Activated CD4-positive, alpha-beta T cell treated with anti-CD3 and anti-CD28 coated beads, Interleukin-2, amount 50 U/mL, for 4 hours (primary cell): ENCODE measurements around the gene ZNF221.
"Not testable (repeated sequence)": the region's sequence is repeated elsewhere in the genome, so short reads cannot be mapped to it uniquely, and the experiment has no call there.

Experiments
- DNase-seq, 2 experiments: peaks; one replicate each; pipeline ENCODE4 v3.0.0-alpha.2; 2020

Gene ZNF221

DNA sequence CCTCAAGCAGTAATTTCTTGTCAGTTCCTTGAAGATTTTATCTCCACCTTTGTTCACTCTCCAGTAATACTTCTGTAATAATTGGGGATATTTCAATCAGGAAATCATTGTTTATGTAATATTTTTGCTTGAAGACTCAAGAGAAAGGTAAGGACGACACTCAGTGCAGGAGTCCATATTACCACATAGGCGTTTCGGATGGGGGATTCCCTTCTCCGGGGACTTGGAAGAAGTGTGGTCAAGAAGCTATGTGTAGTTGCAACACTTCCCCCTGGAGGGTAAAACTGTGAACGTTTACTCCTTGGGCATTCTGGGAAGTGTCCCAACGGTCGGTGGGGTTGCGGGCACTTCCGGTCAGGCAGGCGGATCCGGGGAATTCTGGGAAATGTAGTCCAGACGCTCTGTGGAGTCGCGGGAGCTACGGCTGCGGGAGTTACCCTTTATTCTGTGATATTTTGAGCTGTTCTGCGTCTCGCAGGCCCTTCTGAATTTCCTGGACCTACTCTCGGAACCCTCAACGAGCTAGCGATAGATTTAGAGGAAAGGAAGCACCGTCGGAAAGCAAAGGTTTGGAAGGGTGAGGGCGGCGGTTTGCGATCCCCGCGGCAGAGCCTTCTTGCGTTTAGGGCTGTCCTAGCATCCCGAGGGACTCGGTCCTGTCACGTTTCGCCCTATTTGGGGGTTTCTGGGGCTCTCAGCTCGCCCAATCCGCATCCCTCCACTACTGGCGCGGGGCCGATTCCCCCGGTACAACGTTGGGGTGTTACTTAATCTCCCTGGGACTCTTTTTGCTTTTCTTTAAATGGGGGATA lies at the start of gene ZNF221:
TSS of gene ZNF221 (plus strand) at position 395 of the 812 bp plus-strand sequence. CDS start 11,499 bp downstream, outside the sequence.
- DNase-seq, result peak; percentile 10 to 26

DNA sequence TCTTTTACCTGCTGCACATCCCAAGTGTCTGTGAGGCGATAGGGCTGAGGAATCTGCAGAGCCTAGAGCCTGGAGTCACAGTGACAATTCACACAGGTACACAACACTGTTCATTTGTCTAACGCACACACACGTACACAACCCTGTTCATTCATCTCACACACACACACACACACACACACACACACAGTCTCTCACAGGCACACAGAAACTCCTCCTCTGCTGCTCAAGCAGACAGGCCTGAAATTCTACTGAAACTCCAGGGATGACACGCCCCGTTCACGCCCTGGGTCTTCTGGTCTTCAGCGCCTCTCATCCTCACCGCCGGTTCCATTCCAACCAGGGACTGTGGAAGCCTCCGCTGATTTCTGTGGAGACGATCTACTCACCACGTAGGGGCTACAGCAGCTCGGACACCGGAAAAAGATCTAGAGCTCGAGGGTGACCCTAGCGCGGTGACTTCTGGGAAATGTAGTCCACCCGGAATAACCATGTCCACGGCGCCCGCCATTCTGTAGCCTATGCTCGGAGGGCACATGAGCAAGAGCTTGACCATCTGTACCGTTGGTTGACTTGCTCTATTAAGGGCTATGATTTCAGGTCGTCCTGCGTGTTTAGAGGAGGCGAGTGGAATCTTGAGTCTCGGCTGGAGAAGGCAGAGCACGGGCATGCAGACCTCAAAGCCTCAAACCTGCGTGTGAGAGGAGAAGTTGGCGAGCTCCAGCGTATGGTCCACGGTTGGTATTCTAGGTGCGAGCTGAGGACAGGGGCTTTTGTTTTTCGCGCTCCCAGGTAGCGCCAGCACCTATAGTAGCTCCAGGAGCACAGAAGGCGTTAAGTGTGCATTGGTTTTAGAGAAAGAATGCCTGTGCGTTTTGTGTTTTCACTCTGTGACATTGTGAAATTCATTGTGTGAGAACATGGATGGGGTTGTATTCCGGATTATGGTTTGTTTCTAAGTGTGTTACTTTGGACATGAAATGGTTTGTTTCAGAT lies 49.3 kb upstream of the ZNF221 start:
- peak; percentile 43 to 47 for DNase-seq

DNA sequence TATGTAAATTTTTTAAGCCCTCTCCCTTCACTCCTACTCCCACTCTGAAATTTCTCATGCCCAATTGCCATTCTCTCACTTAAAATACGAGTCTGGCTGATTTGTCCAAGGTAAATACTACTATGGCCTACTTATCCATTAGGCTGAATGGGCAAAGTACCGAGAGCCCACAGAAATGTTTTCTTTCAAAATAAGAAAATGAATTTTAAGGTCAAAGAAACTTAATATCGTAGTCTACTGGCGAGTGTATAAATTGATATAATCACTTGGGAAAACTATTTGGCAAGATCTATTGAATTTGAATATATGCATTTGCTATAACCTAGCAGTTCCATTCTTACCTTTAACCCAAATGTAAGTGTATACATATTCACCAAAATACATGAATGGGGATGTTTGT lies 48.6 kb upstream of the ZNF221 start:
- no peak for DNase-seq

DNA sequence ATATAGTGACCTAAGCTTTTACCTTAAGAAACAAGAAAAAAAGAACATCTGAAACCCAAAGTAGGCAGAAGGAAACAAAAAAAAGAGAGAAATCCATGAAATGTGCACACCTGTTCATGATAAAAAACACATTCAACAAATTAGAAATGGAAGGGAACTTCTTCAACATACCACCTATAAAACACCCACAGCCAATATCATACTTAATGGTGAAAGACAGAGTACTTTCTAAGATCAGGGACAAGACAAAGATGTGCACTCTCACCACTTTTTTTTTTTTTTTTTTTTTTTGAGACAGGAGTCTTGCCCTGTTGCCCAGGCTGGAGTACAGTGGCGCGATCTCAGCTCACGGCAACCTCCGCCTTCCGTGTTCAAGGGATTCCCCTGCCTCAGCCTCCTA lies 45.1 kb upstream of the ZNF221 start:
- no peak for DNase-seq

DNA sequence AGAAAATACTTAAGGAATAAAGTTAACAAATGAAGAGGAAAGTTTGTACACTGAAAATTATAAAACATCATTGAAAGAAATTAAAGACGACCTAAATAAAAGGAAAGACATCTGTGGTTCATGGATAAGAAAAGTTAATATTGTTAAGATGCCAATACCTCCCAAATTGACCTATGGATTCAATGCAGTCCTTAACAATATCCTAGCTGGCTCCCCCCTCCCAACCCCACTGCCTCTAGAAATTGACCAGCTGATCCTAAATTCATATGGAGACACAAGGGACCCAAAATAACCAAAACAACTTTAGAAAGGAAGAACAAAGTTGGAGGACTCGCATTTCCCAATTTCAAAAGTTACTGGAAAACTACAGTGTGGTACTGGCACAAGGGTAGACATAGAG lies 44.3 kb upstream of the ZNF221 start:
- no peak for DNase-seq

DNA sequence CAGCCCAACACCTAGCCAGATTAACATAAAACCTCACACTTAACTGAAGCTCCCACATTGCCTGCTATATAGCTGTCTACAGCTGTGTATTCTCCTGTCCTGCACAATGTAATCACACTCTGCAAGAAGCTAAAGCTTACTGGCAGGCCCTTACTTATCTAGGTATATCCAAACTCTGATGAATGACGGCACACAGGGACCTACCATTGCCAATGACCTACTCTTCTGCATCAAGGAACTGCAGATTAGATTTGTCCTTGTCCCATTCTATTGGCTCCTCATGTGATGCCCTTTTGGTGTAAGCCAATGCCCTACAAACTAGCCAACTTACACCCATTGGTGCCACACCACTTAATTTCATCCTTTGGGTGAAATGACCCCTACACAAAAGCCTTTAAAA lies 42.4 kb upstream of the ZNF221 start:
- no peak for DNase-seq

DNA sequence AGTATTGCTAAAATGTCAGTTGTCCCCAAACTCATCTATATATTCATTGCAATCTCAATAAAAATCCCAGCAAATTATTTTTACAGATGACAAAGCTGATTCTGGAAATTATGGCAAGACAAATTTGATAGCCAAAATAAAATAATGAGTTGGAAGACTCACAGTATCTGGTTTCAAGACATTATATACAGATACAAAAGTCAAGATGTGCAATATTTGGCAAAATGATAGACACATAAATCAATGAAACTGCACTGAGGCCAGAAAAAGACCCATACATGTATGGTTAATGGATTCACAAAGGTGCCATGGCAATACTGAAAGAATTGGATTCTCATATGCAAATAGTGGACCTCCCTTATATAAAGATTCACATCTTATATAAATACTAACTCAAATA lies 40.1 kb upstream of the ZNF221 start:
- no peak for DNase-seq

DNA sequence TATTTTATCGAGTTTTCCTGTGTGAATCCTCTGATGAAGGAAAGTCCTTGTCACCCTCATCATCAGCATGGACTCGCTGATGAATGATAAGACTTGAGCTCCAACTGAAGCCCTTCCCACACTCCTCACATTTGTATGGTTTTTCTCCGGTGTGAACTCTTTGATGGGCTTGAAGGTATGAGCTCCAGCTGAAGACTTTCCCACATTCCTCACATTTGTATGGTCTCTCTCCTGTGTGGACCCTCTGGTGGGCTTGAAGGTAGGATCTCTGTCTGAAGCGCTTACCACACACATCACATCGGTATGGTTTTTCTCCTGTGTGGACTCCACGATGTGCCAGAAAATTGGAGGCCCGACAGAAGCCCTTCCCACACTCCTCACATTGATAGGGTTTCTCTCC lies 37.6 kb upstream of the ZNF221 start:
- no peak for DNase-seq

DNA sequence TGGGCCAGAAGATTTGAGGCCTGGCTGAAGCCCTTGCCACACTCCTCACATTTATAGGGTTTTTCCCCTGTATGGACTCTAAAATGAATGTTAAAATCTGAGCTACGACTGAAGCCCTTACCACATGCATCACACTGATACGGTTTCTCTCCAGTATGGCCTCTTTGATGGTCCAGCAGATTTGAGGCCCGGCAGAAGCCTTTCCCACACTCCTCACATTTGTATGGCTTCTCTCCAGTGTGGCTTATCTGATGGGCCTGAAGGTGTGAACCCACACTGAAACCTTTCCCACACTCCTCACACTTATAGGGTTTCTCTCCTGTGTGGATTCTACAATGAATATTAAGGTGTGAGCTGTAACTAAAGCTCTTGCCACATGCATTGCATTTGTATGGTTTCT lies 37.0 kb upstream of the ZNF221 start:
- no peak for DNase-seq

DNA sequence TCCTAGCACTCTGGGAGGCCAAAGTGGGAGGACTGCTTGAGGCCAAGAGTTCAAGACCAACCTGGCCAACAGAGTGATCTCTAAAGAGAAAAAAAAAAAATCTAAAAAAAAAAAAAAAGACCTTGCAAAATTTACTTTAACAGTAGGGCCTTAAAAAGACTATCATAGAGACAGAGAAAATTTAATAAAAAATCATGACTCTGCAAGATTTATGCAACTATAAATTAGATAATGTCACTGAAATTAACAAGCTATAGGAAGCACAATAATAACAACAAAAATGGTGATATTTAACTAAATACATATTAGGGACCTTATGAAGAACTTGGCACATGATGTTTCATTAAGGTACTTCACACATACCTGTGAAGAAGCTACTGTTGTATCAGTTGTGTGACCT lies 27.2 kb upstream of the ZNF221 start:
- DNase-seq, result no peak

DNA sequence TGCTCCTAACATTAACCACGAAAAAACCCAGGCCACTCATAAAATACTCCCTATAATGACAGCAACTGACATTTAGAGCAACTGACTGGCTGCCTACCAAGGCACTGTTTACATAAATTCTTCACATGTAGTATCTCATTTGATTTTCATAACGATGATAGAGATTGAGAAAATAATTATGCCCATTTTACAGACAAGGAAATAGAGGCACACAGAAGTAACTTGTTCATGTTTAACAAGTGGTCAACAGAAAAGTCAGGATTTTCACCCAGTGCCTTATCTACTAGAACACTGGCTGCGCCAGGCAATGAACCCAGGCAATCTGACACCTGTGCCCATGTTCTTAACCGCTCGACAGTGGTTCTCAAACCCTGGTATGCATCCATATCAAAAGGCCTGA lies 22.2 kb upstream of the ZNF221 start:
- no peak for DNase-seq

DNA sequence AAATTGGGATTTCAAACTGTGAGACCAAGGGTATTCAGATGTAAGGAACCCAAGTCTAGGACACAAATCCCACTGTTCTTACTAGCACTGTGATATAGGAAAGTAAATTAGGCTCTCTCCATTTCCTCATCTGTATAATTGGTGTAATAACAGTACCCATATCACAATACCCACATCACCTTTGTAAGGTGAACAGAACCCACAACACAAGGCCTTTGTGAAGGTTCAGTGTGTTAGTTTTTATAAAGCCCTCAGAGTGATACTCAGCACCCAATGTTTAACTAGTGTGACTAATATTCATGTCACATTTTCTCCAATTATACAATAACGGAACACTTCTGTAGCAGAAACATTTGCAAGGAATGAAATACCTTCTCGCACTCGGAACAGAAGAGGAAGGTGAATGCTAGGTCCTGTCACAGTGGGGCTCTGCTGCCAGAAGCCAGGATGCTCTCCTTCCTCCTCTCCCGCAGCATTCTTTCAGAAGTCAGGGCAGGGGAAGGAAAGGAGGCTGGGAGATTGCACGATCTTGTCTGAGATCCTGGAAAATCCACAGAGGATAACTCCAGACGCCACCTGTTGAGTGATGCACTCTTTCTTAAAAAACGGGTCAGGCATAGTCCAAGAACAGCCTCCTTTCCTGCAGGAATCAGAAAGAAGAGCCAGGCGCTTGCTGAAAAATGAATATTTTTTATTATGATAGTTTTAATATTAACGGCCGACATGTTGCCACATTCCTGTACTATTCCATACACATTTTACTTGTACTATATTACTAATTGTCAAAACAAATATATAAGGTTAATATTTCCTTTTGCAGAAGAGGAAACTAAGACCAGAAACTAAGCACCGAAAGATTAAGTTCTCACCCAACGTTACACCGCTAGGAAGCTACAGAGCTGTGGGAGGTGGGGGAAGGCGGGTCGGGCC lies 16.7 kb upstream of the ZNF221 start:
- DNase-seq, result no peak

DNA sequence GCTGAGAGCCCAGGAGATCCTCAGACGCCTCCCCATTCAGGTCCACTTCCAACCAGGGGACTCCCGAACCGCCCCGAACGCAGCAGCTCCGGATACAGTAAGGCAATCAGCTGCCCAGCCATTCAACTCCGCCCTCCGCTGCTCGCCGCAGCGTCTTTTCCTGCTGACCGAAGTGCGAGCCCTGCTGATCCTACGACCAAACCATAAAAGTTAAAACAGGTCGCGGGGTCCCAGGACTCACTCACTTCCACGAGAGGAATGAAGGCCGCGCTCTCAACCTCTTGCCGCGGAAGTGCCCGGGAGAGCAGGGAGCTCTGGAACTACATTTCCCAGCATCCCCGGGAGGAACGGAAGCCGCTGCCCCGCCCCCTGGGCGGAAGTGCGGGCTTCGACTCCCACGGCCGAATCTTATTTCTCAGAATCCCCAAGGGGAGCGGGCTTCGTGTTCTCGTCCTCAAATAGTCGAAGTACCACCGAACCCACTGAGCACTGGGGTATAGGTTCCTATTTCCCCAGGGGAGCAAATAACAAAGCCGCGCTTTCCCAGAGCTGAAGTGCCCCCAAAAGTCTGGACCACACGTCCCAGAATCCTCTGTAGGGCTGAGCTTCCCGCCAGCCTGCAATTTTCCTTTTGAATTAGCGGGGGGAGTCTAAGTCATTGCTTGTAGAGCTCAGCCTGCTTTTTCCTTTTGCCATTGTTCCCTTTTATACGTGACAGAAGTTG lies 15.9 kb upstream of the ZNF221 start, which contains the start of gene ZNF45:
TSS of gene ZNF45 (minus strand) at position 298 of the 724 bp plus-strand sequence. CDS start 13,097 bp downstream, outside the sequence.
- peak; percentile 81 to 85 for DNase-seq

DNA sequence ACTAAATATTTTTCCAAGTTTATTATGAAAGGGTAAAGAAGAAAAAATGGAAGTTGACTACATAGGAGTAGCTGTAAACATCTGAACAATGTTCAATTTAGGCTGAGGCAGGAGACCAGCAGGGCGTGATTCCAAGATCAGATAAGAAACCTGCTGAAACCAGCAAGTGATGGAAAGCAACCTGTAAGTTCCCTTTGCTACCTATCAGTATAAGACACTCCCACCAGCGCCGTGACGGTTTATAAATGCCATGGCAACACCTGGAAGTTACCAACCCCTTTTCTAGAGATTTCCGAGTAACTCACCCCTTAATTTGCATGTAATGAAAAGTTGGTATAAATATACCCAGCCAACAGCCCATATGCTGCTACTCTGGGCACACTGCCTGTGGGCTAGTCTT lies 14.8 kb upstream of the ZNF221 start:
- DNase-seq, result no peak

DNA sequence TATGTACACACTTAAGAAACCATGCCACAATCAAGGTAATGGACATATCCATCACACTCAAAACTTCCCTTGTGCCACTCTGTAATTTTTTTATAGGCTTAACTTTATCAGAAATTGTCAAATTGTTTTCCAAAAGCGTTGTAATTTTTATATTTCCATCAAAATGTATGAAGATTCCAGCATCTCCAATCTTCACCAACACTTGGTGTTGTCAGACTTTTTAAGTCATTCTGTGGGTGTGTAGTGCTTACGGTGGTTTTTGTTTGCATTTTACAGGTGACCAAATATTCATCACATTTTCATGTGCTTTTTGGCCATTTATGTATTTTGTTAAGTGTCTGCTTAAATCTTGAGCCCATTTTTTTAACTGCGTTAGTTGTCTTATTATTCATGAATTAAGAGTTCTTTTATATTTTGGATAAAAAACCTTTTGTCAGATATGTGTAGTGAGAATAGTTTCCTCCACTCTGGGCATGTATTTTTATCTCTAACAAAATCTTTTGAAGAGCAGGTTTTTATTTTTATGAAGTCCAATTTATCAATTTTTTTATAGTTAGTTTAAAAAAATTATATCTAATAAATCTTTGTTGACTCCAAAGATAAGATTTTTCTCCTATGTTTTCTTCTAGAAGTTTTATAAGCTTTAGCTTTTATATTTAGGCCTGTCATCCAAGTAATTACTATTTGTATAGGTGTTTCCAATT lies 11.3 kb upstream of the ZNF221 start:
- DNase-seq, result no peak

DNA sequence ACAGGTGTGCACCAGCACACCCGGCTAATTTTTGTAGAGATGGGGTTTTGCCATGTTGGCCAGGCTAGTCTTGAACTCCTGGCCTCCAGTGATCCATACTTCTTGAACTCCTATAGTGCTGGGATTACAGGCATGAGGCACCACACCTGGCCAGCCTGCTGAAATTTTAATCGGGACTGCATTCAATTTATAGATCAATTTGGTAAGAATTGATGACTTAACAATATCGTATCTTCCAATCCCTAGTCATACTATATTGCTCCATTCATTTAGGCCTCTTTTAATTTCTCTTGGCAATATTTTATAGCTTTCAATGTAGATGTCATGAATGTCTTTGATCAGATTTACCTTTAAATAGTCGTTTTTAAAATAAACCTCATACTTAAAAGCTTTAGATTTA lies 10.3 kb upstream of the ZNF221 start:
- DNase-seq, result no peak

DNA sequence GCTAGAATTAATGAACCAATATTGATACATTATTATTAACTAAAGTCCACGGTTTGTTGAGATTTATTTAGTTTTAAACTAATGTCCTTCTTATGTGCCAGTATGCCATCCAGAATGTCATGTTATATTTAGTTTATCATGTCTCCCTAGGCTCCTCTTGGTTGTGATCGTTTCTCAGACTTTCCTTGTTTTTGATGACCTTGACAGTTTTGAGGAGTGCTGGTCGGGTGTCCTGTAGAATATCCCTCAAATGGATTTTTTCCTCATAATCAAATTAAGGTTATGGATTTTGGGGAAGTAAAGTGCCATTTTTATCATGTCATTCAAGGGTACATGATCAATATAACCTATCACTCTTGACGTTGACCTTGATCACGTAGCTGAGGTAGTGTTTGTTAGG lies 9.8 kb upstream of the ZNF221 start:
- DNase-seq, result no peak

DNA sequence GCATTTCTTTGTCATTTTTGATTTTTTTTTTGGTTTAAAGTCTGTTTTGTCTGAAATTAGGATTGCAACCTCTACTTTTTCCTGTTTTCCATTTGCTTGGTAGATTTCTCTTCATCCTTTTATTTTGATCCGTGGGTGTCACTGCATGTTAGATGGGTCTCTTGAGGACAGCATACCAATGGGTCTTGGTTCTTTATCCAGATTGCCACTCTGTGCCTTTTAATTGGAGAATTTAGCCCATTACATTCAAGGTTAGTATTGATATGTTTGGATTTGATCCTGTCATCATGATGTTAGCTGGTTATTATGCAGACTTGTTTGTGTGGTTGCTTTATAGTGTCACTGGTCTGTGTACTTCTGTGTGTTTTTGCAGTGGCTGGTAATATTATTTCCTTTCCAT lies 3.6 kb upstream of the ZNF221 start:
- not testable (repeated sequence) for DNase-seq

DNA sequence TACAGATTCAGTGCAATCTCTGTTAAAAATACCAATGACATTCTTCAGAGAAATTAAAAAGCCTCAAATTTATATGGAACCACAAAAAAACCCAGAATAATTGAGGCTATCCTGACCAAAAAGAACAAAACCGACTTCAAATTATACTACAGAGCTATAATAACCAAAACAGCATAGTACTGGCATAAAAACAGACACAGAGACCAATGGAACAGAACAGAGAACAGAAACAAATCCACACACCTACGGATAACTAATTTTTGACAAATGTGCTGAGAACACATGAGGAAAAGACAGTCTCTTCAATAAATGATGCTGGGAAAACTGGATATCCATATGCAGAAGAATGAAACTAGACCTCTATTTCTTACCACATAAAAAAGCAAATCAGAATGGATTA lies 1.2 kb upstream of the ZNF221 start:
- DNase-seq, result not testable (repeated sequence)

DNA sequence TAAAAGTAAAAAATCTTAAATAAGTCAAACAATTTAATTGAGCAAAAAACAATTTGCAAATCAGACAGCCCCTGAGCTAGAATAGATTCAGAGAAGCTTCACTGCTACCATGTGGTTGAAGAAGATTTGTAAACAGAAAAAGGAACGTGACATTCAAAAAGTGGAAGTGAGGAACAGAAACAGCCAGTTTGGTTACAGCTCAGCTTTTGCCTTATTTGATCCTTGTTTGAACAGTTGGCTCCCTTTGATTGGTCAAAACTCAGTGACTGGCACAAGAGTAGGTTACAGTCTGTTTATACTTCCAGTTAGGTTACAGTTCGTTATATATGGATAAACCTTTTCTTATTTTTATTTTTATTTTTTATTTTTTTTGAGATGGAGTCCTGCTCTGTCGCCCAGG lies 5.8 kb downstream of the ZNF221 start:
- DNase-seq, result no peak

DNA sequence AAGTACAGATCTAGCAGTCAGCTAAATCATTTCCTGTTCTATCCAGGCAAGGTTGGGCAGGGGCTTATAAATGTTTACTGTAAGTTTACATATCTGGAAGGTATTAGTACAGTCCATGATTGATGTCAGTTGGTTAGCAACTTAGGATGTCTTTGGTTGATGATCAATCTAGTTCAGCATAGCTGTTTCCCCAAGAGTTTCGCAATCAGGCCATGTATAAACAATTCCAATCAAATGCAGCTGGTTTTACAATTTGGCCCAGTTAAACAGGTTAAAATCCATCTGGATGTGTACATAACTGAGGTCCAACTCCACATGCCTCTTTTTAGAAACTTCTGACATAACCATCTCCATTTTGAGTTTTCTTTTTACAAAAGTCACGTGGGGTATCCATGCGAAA lies 6.9 kb downstream of the ZNF221 start:
- DNase-seq, result no peak
